PFSK-1 (cell line): ENCODE measurements around the gene SERINC5.
A peak's percentile ranks its signal among the peaks of the same experiment; 100 is the strongest.

Source experiments
- FOXP2 ChIP-seq: optimal IDR thresholded peaks from 2 replicates; pipeline ENCODE3; 2011; ENCODE audit warnings: borderline replicate concordance, control low read depth, inconsistent platforms; ENCODE audit not compliant: insufficient read depth; ENCODE audit errors: extremely low read length, extremely low read depth
- POLR2AphosphoS5 ChIP-seq: IDR thresholded peaks from 2 replicates; pipeline ENCODE4 v1.6.1; 2012; ENCODE audit warnings: low read depth, mild to moderate bottlenecking, control low read depth, low read length, moderate library complexity
- SIN3A ChIP-seq: IDR thresholded peaks from 2 replicates; pipeline ENCODE4 v1.6.1; 2012; ENCODE audit warnings: mild to moderate bottlenecking, low read length, moderate library complexity, borderline replicate concordance; ENCODE audit not compliant: insufficient read depth
- TAF1 ChIP-seq: IDR thresholded peaks from 2 replicates; pipeline ENCODE4 v1.6.1; 2012; ENCODE audit warnings: low read length, control low read depth, borderline replicate concordance; ENCODE audit not compliant: insufficient read depth
- TF ChIP-seq, protein P1 (sequence below), 2 experiments: IDR thresholded peaks; 2 replicates each; pipeline versions ENCODE4 v1.6.1 to v1.8.0; 2011 to 2012; ENCODE audit warnings: low read depth in 2 of 2, low read length in 2 of 2, control low read depth in 1 of 2, inconsistent platforms in 1 of 2, mild to moderate bottlenecking in 1 of 2, moderate library complexity in 1 of 2; ENCODE audit not compliant: insufficient read depth in 1 of 2

The SERINC5 gene

GRCh38 chr5:80125962-80126480 lies 129.8 kb downstream of the SERINC5 start:
- TF ChIP-seq FOXP2 (no peak), SIN3A (no peak), TAF1 (no peak), POLR2AphosphoS5 (no peak)
- TF ChIP-seq, protein P1, sequence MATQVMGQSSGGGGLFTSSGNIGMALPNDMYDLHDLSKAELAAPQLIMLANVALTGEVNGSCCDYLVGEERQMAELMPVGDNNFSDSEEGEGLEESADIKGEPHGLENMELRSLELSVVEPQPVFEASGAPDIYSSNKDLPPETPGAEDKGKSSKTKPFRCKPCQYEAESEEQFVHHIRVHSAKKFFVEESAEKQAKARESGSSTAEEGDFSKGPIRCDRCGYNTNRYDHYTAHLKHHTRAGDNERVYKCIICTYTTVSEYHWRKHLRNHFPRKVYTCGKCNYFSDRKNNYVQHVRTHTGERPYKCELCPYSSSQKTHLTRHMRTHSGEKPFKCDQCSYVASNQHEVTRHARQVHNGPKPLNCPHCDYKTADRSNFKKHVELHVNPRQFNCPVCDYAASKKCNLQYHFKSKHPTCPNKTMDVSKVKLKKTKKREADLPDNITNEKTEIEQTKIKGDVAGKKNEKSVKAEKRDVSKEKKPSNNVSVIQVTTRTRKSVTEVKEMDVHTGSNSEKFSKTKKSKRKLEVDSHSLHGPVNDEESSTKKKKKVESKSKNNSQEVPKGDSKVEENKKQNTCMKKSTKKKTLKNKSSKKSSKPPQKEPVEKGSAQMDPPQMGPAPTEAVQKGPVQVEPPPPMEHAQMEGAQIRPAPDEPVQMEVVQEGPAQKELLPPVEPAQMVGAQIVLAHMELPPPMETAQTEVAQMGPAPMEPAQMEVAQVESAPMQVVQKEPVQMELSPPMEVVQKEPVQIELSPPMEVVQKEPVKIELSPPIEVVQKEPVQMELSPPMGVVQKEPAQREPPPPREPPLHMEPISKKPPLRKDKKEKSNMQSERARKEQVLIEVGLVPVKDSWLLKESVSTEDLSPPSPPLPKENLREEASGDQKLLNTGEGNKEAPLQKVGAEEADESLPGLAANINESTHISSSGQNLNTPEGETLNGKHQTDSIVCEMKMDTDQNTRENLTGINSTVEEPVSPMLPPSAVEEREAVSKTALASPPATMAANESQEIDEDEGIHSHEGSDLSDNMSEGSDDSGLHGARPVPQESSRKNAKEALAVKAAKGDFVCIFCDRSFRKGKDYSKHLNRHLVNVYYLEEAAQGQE (IDR thresholded peaks at IDR 0.05; ENCODE audit: insufficient read depth in 1 of 2, low read depth in 2 of 2, low read length in 2 of 2): no peak

- no peak for TF ChIP-seq POLR2AphosphoS5
- TF ChIP-seq FOXP2: no peak
Measured at GRCh38 chr5:80125022-80125961, 130.6 kb downstream of the SERINC5 start.

DNA sequence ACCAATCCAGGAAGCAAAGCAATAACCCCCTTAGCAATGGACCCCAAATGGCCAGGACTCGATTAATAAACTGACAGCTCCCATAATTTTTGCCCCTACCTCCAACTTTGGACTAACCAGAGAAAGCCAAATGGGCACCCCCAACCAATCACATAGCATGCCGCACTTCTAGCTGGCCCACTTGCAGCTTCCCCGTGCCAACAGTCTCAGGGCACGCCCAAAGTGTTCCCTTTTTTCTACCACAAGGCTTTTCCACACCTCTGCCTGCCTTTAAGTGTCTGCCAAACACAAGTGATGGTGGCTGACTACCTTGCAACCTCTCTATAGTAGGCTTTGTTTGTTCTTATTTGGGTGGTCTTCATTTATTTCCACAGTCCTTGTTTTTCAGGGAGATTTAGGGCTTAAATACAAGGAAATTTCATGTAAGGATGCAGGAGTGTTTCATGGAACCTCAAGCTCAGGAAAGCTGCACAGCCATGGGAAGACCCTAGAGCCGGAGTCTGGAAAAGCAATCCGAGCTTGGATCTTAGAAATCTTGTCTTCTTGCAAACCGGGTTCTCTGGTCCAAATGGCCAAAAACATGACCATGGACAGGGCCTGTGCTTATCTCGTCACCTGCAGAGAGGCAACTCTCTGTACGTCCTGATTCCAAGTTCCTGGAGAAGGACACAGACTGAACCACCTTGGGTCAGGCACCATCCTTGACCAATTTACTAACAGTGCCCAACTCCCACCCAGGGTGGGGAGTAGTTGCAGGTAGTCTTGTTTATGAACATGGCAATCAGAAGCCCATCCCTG lies 131.5 kb downstream of the SERINC5 start:
- no peak for TF ChIP-seq FOXP2
- no peak for TF ChIP-seq TAF1
- no peak for TF ChIP-seq SIN3A
- TF ChIP-seq, protein P1 (IDR thresholded peaks at IDR 0.05; ENCODE audit: insufficient read depth in 1 of 2, low read depth in 2 of 2, low read length in 2 of 2): peak in 1 of 2 experiments; percentile 61; a peak in 1 of 4 replicates
- no peak for TF ChIP-seq POLR2AphosphoS5

DNA sequence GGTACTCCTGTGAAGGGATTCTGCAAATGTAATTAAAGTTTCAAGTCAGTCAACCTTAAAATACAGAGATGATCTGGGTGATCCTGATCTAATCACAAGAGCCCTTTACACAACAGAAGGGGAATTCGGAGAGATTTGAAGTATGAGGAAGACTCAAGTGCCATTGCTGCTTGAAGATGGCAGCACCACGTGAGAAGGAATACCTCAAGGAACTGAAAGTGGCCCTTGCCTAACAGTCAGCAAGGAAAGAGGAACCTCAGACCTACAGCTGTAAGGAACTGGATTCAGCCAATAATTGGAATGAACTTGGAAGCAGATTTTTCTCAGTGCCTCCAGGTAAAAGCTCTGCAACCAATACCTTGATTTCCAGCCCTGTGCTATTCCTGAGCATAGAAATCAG lies 133.3 kb downstream of the SERINC5 start:
- no peak for TF ChIP-seq SIN3A
- TF ChIP-seq, protein P1 (IDR thresholded peaks at IDR 0.05; ENCODE audit: insufficient read depth in 1 of 2, low read depth in 2 of 2, low read length in 2 of 2): no peak
- TF ChIP-seq POLR2AphosphoS5: no peak

DNA sequence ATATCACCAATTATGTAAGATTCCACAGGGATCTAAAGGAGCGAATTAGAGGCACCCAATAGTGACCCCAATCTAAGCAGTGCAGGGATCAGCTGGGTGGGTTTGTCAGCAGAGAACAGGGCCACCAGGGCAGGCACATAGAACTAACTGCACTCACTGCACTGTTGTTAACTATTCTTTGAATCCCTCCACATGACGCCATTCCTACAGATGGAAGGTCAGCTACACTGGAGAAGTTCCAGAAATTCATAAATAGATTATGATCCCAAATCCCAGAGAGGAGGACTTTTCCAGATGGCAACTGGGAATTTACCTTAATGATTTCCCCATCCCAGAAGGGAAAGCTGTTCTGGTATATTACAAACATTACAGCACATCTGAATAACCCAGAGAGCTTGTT lies 136.5 kb downstream of the SERINC5 start:
- no peak for TF ChIP-seq POLR2AphosphoS5
- no peak for TF ChIP-seq FOXP2
- no peak for TF ChIP-seq TAF1
- TF ChIP-seq, protein P1 (IDR thresholded peaks at IDR 0.05; ENCODE audit: insufficient read depth in 1 of 2, low read depth in 2 of 2, low read length in 2 of 2): no peak
- TF ChIP-seq SIN3A: no peak
